Stimulated activated CD4-positive, alpha-beta T cell treated with anti-CD3 and anti-CD28 coated beads, Interleukin-4, amount 100 ng/mL, for 1 hour (primary cell): Measurements from ENCODE around the gene POU2F3.
"Not testable (repeated sequence)": the region's sequence is repeated elsewhere in the genome, so short reads cannot be mapped to it uniquely, and the experiment has no call there.

ENCODE experiments used
- DNase-seq: peaks from one replicate; pipeline ENCODE4 v3.0.0-alpha.2; 2020

Gene POU2F3

DNA sequence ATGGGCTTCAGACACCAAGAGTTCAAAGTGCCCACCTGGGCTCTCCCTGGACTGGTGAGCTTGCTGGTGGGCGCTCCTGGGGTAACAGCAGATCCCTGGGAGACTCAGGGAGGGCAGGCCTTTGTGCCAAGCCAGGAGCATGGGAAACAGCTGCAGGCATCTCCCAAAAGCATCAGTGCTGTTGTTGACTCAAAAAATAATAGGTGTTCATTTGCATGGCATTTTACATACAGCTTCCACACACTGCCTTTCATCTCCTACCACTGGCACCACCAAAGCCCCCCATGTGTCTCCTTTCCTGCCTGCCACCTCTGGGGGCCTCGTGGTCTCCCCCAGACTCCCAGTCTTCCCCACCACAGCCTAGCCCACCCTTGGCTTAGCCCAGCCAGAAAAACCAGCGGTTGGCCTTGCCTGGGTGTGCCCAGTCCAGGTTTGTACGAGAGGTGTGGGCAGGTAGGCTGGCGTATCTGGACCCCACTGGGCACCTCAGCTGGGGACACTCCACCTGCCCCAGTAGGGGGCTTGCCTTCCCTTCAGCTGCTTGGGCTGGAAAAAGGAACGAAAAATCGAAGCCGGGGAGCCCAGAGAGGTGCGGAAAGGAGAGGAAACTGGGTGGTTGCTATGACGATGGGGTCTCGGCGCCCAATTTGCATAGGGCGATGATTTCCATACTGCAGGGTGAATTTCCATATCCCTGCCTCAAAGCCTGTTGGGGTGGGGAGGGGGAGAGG lies 15.0 kb downstream of the POU2F3 start:
- DNase-seq: no peak

DNA sequence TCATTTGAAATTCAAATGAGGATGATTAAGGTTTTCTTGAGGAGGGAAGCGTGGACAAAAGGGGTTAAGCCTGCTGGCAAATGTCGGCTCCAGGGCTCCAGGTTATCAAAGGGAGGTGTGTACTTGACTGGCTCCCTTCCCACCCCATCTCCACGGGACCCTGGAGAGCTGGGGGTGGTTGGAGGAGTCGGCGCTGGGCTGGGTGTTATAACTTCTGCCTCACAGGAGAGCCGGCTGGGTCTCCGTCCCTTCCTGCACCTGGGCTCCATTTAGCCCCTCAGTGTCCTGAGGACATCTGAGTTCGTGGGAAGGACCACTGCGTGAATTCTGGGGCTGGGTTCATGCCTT lies 15.6 kb downstream of the POU2F3 start:
- no peak for DNase-seq

DNA sequence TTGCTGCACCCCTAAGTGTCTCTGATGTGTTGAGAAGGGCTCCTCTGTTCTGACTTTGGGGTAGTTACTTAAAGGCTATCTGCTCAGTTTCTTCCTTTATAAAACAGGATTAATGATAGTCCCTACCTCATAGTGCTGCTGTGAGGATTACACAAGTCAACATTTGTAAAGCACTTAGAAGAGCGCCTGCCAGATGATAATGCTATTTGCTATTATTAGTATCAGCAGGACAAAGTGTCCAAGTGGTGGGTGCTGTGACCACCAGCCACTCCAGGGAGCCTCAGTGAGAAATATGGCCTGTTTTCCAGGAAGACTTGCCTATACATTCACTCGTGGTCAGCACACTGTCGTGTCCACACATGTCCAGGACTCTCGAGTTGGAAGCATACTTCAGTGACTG lies 16.2 kb downstream of the POU2F3 start:
- DNase-seq: no peak

DNA sequence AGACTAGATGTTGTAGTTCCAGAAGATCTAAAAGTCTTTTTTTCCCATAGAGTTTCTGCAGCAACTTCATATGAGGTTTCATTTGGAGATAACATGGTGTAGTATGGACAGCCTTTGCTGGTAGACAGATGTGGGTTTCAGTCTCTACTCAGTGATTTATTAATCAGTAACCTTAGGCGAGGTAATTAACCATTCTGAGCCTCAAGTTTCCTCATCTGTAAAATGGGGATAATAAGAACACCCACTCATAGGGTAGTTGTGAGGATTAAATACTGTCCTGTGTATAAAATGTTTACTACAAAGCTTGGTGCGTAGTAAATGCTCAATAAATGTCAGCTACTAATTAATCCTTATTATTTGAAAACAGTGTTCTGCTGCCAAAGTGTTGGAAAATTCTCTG lies 16.8 kb downstream of the POU2F3 start:
- DNase-seq: no peak

DNA sequence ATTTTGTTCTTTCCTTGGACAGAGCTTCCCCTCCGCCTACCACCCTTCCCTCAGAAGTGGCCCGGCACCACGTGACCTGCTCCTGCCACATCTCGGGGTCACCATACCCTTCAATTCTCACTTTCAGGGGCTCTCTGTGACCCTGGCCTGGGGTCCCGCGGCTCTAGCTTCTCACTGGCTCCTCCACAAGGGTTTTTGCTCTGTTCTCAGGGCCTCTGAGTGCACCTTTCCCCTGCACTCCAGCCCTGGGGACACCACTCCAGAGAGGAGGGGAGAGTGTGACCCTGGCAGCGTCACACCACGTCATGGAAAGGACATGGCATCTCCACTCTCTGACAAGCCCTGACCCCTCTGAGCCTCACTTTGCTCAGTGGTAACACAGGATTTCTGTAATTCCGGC lies 17.4 kb downstream of the POU2F3 start:
- no peak for DNase-seq

DNA sequence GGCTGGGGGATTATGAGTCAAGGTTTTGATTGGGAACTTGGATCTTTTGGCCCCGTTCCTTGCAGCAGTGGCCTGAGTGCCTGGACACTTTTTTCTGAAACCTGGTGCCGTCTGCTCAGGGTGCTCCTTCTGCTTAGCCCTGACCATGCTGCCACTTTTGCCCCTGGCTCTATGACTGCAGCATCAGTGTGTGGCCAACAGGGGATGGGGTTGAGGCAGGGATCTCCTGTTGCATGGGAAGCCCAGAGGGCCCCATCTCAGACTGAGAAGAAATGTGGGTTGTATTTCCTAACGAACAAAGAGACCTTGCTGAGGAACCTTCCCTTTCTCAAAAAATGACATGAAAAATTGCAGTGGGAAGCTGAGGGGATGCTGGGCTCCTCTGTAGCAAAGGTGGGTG lies 18.7 kb downstream of the POU2F3 start:
- DNase-seq: no peak

DNA sequence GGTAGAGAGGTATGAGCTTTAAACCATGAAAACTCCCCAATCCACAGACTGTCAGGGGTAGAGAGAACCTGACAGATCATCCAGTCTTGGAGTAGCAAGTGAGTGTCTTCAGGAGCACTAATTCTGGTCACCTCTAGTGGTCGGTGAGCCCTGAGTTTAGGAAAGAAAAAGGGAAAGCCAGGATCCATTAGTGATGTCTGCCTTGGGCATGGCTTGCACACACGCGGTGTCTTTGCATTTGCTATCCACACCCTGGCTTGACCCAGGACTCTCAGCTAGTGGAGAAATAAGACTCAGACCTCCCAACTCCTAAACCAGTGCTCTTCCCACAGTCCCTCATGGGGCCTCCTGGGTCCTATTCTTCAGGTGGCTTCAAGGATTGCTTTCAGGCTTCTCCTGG lies 19.3 kb downstream of the POU2F3 start:
- no peak for DNase-seq

DNA sequence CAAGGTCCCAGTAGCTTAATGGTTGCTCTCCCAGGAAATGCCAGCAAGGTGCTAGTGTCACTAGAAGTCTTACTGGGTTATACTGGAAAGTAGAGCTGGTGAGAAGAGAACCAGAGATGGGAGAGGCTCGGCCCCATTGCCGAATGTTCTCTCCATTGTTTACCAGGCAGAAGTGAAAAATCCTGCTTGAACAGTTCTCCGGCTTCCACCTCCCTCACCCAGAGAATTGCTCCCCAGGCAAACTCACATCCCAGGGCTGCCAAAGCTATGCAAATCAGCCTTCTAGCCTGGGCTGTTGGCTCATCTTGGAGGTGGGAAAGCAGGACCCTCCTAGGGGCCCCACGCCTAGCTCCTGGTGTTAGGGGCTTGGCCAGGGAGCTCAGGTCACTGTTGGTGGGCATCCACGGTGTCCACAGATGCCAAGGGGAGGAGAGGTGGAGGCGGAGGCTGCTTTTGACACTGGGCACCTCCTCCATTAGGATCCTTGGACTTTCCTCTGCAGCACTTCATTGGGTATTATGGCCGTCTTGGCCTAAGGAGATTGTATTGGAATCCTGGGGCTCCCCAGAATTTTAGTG lies 20.1 kb downstream of the POU2F3 start:
- no peak for DNase-seq

DNA sequence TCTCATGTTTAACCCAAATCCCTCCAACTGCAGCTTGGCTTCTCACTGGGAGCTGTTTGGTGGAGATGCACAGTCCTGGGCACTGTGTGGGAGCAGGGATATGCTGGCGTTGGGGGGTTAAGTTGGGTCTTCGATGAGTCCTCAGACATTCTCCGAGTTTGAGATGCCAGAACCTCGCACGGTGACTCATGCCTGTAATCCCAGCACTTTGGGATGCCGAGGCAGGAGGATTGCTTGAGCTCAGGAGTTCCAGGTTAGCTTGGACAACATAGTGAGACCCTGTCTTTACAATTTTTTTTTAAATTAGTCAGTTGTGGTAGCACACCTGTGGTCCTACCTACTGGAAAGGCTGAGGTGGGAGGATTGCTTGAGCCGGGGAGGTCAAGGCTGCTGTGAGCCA lies 20.7 kb downstream of the POU2F3 start:
- no peak for DNase-seq

DNA sequence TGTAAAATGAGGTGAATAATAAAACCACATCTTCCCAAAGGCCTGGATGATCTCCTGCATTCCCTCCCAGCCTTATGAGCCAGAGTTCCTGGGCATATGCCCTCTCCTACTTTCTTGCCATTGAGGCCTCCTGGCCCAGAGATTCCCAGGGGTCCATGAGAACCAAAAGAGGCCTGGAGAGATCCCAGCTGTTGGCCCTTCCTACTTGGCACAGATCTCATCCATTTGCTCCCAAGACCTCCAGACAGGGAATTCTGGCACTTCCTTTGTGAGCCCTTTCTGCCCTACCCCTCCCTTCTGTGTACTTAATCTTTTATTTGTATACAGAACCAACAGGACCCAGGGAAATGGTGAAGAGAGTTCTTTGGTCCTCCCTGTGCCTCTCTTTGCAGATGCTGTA lies 21.4 kb downstream of the POU2F3 start:
- no peak for DNase-seq

DNA sequence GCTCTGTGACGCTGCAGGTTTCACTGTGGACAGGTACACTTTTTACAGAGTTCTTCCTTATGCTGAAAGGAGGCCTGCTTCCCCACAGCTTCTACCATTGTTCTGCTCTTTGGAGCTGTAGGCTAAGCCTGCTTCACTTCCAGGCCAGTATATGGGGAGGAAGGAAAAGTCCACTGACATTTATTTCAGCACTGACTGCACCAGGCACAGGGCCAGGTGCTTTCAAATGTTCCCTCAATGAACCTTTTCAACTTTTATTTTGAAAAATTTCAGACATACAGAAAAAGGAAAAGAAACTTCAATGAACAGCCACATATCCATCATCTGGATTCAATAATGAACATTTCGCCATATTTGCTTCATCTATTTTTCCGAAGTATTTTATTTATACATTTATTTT lies 22.0 kb downstream of the POU2F3 start:
- no peak for DNase-seq

DNA sequence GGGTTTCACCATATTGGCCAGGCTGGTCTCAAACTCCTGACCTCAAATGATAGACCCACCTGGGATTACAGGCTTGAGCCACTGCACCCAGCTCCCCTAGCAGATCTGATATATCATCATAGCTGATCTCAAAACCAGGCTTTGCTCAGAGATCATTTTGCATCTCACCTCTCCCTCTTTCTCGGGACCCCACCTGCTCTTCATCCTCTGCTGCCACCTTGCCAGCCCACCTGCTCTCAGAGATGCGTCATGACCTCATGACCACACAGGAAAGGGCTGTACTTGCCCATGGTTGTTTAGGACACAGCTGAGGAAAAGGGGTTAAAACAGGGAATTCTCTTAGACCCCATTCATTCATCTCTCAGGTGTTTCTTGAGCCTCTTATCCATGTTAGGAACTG lies 27.4 kb downstream of the POU2F3 start:
- DNase-seq: no peak

DNA sequence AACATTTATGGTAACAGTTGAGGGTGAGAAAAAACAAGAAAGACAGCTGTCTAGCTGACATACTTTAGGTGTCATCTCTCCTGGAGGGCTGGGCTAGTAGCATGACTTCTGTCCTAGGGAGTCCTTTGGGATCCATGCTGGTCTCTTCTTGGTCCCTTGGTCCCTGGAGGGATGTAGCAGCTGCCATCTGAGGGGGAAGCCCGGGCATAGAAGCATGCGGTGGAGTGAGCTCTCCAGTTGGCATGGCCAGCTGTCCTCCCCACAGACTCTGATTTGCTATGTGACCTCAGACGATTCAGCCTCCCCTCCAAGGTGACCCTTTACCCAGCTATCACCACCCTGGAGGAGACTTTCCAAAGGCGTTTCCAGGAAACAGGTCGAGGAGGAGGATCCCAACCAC lies 28.7 kb downstream of the POU2F3 start:
- no peak for DNase-seq

DNA sequence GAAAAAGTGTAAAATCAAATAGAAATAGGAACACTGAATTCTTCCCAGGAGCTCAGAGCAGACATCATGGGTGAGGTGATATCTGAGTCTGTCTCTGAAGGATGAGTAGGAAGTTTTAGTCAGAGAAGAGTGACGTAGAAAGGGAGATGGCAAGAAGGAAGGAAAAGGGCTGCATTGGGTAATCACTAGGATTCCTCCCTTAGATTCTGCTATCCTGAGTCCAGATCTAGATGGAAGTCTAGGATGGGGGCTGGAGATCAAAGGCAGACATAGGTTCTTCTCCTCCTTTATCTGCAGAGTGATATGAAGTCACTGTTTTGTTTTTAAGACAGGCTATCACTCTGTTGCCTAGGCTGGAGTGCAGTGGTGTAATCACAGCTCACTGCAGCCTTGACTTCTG lies 30.4 kb downstream of the POU2F3 start:
- DNase-seq: no peak

DNA sequence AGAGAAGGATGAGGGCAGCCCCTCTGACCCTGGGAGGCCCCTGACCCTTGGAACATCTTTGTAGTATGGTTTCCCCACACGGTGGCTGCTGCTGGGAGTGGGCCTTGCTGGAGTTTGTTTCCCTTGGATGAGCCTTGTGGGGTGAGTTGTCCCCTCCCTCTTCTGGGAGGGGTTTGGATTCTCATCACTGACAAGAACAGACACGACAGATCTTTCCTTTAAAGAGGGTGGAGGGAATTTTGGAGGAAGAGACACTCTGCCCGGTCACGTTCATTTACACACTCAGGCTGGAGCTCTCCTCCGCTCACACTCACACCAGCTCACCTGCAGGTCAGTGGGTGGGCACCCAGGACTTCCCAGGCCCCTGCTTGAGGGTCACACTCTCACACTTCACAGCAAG lies 31.7 kb downstream of the POU2F3 start:
- DNase-seq: no peak

DNA sequence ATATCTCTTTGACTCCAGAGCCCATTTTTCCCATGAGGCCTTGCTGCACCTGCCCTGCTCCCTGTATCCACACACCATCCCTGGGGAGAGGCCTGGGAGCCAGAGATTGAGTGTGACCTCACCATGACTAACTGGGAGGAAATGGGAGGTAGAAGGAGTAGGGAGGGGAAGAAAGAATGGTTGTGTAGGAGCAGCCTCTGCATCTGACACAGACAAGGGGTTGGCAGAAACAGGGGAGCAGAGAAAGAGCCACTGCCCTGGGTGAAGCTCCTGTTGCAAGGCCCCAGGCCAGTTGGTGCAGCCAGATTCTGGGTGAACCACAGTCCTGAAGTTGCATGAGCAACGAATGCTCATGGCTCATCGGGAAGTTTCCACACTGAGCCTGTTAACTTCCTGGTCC lies 32.4 kb downstream of the POU2F3 start:
- DNase-seq: no peak

DNA sequence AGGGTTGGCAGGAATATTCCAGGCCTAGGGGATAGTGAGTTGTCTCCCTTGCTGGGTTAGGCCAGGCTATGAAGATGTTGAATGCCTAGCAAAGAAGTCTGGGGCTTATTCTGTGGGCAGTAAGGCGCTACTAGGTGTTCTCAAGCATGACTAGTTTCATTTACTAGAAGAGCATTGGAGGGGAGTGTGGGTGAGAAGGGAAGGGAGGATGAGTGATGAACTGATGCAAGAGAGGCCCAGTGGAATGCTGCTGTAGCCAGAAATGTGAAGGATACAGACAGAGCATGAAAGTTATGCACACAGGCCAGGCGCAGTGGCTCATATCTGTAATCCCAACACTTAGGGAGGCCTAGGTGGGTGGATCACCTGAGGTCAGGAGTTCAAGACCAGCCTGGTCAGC lies 33.5 kb downstream of the POU2F3 start:
- DNase-seq: no peak

DNA sequence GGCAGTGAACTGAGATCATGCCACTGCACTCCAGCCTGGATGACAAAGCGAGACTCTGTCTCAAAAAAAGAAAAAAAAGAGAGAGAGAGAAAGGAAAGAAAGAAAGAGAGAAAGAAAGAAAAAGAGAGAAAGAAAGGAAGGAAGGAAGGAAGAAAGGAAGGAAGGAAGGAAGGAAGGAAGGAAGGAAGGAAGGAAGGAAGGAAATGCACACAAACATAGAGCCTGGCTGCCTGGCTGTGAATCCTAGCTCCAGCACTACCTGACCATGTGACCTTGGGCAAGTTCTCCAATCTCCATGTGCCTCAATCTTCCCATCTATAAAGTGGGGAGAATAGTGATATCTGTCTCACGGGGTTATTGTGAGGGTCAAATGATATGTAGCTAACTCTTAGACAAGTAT lies 34.0 kb downstream of the POU2F3 start:
- not testable (repeated sequence) for DNase-seq

DNA sequence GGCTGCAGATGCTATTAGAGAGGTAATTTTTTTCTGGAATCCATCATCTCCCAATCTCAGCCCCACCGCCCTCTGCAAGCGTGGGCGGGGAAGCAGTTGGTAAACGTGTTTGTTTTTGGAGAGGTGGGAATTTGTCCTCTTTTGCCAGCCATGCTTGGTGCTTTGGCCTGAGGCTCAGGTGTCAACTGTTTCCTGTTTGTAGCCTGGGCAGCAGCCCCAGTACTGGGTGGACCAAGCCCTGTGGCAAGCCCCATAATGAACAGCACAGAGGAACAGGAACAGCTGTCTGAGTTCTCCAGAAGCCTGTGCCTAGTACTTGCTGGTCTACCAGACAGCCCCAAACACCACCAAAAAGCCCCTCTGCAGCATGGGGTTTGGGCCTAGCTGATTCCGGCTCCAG lies 39.6 kb downstream of the POU2F3 start:
- no peak for DNase-seq

DNA sequence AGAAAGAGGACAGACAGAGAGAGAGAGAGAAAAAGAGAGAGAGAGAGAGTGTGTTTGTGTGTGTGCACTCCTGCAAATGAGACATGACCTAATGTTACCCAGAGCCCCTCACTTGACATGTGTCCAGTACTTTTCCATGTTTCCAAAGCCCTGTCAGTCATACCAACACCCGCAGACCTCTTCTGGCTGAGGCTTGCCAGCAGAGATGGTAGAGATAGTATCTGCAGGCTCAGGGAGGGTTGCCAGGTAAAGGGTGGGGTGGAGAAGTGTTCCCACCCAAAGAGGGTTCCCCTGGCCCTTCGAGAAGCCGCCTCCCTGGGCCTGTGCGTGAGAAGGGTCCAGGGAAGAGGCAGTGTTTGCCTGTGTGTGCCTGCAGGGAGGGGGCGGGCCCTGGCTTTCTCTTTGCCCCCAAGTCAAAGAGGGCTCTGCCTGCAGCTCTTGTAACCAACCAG lies 40.7 kb downstream of the POU2F3 start:
- DNase-seq: no peak

DNA sequence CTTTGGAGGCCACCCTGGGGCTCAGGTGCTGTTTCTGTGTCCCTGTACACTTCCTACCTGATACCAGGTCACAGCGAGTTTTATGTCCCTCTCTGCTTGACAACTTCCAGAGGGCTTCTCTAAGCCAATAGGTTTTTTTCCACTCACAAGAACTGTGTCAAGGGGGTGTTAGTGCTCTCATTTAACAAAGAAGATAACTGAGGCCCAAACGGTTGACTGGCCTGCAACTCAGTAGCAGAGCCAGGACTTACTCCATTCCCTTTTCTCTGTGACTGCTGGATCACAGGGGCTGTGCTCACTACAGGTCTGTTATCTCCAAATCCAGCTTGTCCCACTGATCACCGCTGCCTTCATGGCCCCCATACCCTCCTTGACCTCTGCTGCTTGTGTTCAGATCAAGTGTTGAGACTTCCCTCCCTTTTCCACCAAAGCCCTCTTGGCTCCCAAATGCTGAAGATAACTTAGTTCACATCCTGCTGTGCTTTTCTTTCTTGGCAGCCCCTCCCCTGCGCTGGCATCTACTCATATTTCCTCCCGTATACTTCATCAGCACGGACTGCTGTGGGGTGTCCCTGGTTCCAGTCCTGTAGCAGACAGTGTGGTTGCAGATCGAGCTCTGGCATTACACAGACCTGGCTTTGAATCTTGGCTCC lies 41.3 kb downstream of the POU2F3 start:
- no peak for DNase-seq

DNA sequence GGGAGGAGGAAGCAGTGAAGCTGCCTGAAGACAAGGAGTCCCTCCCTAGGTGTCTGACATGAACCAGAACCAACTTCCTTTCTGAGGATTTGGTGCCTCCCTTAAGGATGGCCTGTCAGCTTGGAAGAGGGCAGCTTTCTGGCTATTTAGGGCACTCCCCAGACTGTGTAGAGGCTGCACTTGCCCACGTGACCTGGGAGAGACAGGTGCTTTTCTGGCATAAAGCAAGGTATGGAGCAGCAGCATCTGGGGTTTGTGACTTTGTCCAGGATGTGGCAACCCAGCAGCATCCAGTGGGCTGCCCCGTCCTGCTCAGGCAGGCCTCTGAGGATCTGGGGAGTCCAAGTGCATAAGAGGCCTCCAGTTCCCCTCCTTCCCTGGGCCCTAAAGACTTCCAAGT lies 43.2 kb downstream of the POU2F3 start:
- no peak for DNase-seq

DNA sequence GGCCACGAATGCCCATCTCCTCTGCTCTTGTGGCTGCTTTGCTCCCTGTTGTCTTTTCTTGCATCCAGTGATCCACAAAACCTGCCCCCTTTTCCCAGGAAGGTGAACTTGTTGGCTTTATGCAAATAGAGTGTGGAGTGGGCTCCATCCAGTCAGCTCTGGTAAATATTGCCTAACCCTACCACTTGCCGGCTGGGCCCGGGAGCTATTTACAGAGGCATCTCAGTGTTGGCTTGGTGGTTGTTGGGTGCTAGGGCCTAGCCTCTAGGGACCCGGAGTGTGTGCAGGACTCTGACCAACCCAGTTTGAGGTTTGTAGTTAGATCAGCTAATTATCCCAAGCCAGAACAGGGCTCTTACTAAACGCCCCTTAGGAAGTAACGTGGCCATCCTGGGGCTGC lies 44.3 kb downstream of the POU2F3 start:
- no peak for DNase-seq

DNA sequence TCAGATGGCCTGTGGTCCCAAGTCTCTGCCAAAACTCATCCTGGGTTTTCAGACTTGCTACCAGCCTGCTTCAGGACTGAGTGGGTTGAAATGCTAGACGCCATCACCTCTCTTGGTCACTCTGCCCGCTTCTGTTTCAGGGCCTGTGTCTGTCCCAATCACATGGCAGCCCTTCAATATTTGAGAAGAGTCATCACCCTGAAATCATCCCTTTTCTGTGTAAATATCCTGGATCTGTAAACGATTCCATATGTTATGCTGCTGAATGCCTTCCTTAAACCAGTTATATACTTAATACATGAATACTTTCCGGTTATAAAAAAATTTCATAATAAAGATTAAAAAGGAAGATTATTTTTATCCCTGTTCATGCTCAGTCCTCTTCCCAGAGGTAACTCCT lies 45.3 kb downstream of the POU2F3 start:
- DNase-seq: no peak

DNA sequence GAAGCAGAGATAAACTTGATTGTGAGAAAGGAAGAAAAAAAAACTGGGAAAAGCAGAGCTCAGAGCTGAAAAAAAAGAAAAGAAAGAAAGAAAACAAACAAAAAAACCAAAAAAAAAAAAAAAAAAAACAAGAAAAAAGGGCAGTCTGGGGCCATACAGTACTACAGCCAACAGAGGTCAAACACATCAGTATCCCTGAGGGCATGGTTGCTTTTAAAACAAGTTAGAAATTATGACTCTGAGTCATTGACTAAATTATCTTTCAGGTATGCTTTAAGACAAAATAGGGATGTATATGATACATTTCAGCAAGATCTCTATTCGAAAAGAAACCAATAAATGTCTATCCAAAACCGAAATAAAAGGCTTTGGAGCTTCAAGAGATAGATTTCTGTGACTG lies 48.1 kb downstream of the POU2F3 start:
- DNase-seq: no peak
